Brain microvascular endothelial cell (primary cell): ENCODE data around the gene NDUFB2.

Source experiments
- DNase-seq: peaks from one replicate; pipeline ENCODE4 v3.0.0-alpha.2; 2020
- H3K27ac ChIP-seq: fragments of 250-450 bp; sonication (Bioruptor Pico); 2 replicates; pipeline ENCODE4 v1.5.1; 2020; ENCODE audit warnings: mild to moderate bottlenecking, moderate library complexity
- H3K27me3 ChIP-seq: fragments of 250-450 bp; sonication (Bioruptor Pico); replicated peaks from 2 replicates; pipeline ENCODE4 v1.5.1; 2020; ENCODE audit warnings: mild to moderate bottlenecking
- H3K36me3 ChIP-seq: fragments of 250-450 bp; sonication (Bioruptor Pico); replicated peaks from 2 replicates; pipeline ENCODE4 v1.5.1; 2020; ENCODE audit warnings: mild to moderate bottlenecking
- H3K4me3 ChIP-seq: 2 replicates; pipeline ENCODE4 v1.5.1; 2011; ENCODE audit warnings: low read depth, mild to moderate bottlenecking, control low read depth, low read length, moderate library complexity
- in situ Hi-C: cut with HindIII; loops from 2 replicates; pipeline ENCODE4 v1.10.0; 2017; ENCODE audit warnings: low sequenced_read_pairs, low pct_ligation_motif_present
- TF ChIP-seq, protein P1 (sequence below): IDR thresholded peaks from 2 replicates; pipeline ENCODE4 v1.5.1; 2011; ENCODE audit warnings: low read depth, mild to moderate bottlenecking, moderate library complexity, low read length, control low read depth, inconsistent platforms; ENCODE audit errors: missing control alignments

Gene NDUFB2

DNA sequence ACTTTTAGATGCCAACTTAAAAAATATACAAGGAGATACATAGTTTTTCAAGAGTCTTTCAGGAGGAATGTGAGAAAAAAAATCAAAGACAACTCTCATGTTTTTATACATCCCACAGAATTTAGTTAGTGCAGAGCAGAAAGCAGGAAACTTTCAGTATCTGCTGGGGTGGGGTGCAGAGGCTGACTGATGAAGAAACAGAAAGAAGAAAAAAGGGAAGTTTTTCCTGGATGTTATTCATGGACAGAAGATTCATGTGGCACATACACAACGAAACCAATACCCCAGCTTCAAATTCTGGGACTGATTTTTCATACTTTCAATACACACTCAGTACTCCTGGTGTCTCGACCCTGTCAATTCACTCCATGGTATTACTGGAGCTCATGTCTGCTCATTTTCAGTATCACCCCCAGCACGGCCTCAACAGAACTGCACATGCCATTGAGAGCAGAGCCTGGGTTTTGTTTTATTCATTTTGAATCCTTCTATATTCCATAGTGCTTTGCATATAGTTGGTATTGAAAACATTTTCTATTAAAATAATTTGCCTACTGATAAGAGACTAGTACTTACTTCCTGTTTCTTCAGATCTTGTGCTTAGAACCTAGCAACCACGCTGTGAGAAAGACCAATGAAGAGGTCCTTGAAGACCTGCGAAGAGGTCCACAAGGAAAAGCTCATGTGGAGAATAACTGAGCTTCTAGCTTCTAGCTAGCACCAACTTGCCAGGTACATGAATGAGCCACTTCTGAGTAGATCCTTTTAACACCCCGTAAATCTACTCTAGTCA is 49.0 kb downstream of the NDUFB2 start:
- TF ChIP-seq, protein P1, sequence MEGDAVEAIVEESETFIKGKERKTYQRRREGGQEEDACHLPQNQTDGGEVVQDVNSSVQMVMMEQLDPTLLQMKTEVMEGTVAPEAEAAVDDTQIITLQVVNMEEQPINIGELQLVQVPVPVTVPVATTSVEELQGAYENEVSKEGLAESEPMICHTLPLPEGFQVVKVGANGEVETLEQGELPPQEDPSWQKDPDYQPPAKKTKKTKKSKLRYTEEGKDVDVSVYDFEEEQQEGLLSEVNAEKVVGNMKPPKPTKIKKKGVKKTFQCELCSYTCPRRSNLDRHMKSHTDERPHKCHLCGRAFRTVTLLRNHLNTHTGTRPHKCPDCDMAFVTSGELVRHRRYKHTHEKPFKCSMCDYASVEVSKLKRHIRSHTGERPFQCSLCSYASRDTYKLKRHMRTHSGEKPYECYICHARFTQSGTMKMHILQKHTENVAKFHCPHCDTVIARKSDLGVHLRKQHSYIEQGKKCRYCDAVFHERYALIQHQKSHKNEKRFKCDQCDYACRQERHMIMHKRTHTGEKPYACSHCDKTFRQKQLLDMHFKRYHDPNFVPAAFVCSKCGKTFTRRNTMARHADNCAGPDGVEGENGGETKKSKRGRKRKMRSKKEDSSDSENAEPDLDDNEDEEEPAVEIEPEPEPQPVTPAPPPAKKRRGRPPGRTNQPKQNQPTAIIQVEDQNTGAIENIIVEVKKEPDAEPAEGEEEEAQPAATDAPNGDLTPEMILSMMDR: no peak
- Histone ChIP-seq H3K4me3 (no peak overlapping the region), H3K36me3 (no peaks in the 10 kb centered on the region), H3K27ac (no peak overlapping the region), H3K27me3 (no peaks in the 10 kb centered on the region)
- in situ Hi-C loops: no loop called here
- no peak for DNase-seq

DNA sequence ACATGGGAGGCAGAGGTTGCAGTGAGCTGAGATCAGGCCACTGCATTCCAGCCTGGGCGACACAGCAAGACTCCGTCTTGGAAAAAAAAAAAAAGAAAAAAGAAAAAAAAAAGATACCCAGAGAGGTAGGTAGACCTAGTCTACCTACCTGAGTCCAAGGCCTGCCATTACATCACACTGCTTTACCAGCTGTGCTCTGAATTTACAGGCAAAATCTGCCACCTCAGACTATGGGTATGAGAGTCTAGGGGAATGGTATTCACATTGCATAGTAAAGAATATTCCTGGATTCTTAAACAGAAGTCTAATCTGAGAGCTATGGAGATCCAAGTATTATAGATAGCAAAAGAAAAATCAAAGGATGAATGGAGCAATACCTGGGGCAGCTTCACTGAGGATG is 50.2 kb downstream of the NDUFB2 start:
- H3K27me3 ChIP-seq: no peaks in the 10 kb centered on the region
- no peak overlapping the region for H3K4me3 ChIP-seq
- TF ChIP-seq, protein P1: no peak
- in situ Hi-C loops: no loop called here
- DNase-seq: no peak
- H3K36me3 ChIP-seq: no peaks in the 10 kb centered on the region
- H3K27ac ChIP-seq: no peak overlapping the region

DNA sequence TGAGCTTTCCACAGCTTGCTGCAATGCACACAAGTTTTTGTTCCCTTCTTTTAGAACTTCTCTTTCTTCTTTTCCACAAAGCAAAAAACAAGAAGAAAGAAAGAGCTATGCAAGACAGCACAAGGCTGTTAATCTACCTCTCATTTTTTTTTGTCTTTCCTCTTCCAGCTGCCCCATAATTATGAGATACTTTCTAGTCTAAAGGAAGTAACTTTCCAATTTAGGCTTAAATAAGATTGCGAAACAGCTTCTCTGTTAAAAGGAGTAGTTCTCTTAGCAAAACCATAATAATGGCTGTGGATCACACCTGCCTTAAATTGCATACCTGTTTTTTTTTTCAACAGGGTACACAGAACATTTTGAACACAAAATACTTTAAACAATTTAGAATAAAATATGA is 56.0 kb downstream of the NDUFB2 start:
- DNase-seq: no peak
- Histone ChIP-seq H3K36me3 (no peaks in the 10 kb centered on the region), H3K27ac (no peak overlapping the region), H3K4me3 (no peak overlapping the region), H3K27me3 (no peaks in the 10 kb centered on the region)
- in situ Hi-C loops: no loop called here
- TF ChIP-seq, protein P1: no peak

DNA sequence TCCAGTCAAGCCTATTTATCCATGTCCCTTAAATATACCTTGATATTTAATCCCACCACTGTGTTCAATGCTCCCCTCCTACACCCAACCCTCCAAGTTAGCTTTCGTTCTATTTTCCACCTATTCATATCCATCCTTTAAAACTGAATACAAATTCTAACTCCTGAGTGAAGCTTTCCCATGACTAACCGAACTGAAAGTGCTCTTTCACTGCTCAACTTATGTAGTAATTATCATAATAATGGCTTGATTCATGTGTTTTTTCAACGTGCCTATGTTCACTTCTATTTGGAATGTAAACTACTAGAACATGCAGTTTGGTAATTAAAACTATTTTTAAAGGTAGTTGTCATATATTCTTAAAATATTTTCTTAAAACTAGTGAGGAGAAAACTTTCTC is 58.0 kb downstream of the NDUFB2 start:
- in situ Hi-C loops: no loop called here
- H3K27ac ChIP-seq: no peak overlapping the region
- TF ChIP-seq, protein P1: no peak
- H3K27me3 ChIP-seq: no peaks in the 10 kb centered on the region
- no peak overlapping the region for H3K4me3 ChIP-seq
- DNase-seq: no peak
- no peaks in the 10 kb centered on the region for H3K36me3 ChIP-seq
